Mesodermal cell (in vitro differentiated cells): ENCODE data around the gene ALDH1L1.

Experiments
- H3K27ac ChIP-seq: 2 replicates; pipeline ENCODE4 v1.7.0; 2013; ENCODE audit warnings: mild to moderate bottlenecking, low read depth, low read length, moderate library complexity; ENCODE audit not compliant: severe bottlenecking
- H3K36me3 ChIP-seq: 2 replicates; pipeline ENCODE4 v1.7.1; 2013; ENCODE audit warnings: mild to moderate bottlenecking, low read length, moderate library complexity; ENCODE audit not compliant: control insufficient read depth, insufficient read depth
- H3K4me1 ChIP-seq: one replicate; pipeline ENCODE4 v1.7.1; 2013; ENCODE audit warnings: mild to moderate bottlenecking, low read length; ENCODE audit not compliant: insufficient read depth, control insufficient read depth, poor library complexity, severe bottlenecking
- H3K4me3 ChIP-seq: 2 replicates; pipeline ENCODE4 v1.7.0; 2013; ENCODE audit warnings: low read length, control low read depth, mild to moderate bottlenecking; ENCODE audit not compliant: insufficient read depth, poor library complexity, severe bottlenecking; ENCODE audit errors: extremely low read depth
- H3K9me3 ChIP-seq: 2 replicates; pipeline ENCODE4 v1.7.1; 2013; ENCODE audit warnings: mild to moderate bottlenecking, low read length, moderate library complexity; ENCODE audit not compliant: control insufficient read depth
- WGBS, 2 experiments: methylation state at CpG; one replicate each; pipeline ENCODE4 v1.1.5; 2013; ENCODE audit warnings: missing lambda C conversion rate in 2 of 2; ENCODE audit not compliant: insufficient coverage in 2 of 2; 5-methylcytosine and 5-hydroxymethylcytosine counted together

Gene ALDH1L1

GRCh38 chr3:126154391-126155279 lies 25.8 kb downstream of the ALDH1L1 start:
- H3K4me1 ChIP-seq, result no peaks in the 10 kb centered on the region
- no peak overlapping the region for H3K27ac ChIP-seq
- H3K9me3 ChIP-seq, result no peaks in the 10 kb centered on the region
- H3K4me3 ChIP-seq, result no peak overlapping the region
- WGBS, 2 experiments, result 88 to 91% methylated on average over 10 of the region's 13 CpGs
- no peaks in the 10 kb centered on the region for H3K36me3 ChIP-seq

- Histone ChIP-seq H3K36me3 (no peaks in the 10 kb centered on the region), H3K27ac (no peak overlapping the region), H3K4me1 (no peaks in the 10 kb centered on the region), H3K9me3 (no peaks in the 10 kb centered on the region), H3K4me3 (no peak overlapping the region)
- 85 to 96% methylated on average over 3 to 6 of the region's 8 CpGs for WGBS, 2 experiments
Measured at GRCh38 chr3:126153695-126154360, 26.6 kb downstream of the ALDH1L1 start.

- Histone ChIP-seq H3K36me3 (no peaks in the 10 kb centered on the region), H3K4me3 (no peak overlapping the region), H3K4me1 (no peaks in the 10 kb centered on the region), H3K27ac (no peak overlapping the region), H3K9me3 (no peaks in the 10 kb centered on the region)
- 96% methylated on average over 12 to 13 of the region's 13 CpGs for WGBS, 2 experiments
Measured at GRCh38 chr3:126152901-126153694, 27.3 kb downstream of the ALDH1L1 start.

- H3K27ac ChIP-seq, result no peak overlapping the region
- H3K4me1 ChIP-seq, result no peaks in the 10 kb centered on the region
- no peaks in the 10 kb centered on the region for H3K9me3 ChIP-seq
- H3K36me3 ChIP-seq, result no peaks in the 10 kb centered on the region
- H3K4me3 ChIP-seq, result no peak overlapping the region
- 95 to 97% methylated on average over 5 to 6 of the region's 9 CpGs for WGBS, 2 experiments
Measured at GRCh38 chr3:126152458-126152857, 27.9 kb downstream of the ALDH1L1 start.

- Histone ChIP-seq H3K4me3 (no peak overlapping the region), H3K36me3 (no peaks in the 10 kb centered on the region), H3K9me3 (no peaks in the 10 kb centered on the region), H3K4me1 (no peaks in the 10 kb centered on the region), H3K27ac (no peak overlapping the region)
- 89 to 100% methylated on average over 5 of the region's 6 CpGs for WGBS, 2 experiments
Measured at GRCh38 chr3:126151562-126152302, 28.7 kb downstream of the ALDH1L1 start.

- H3K27ac ChIP-seq, result no peak overlapping the region
- H3K36me3 ChIP-seq, result no peaks in the 10 kb centered on the region
- H3K9me3 ChIP-seq, result no peaks in the 10 kb centered on the region
- WGBS, 2 experiments, result 88 to 91% methylated on average over 6 to 7 of the region's 7 CpGs
- no peaks in the 10 kb centered on the region for H3K4me1 ChIP-seq
- H3K4me3 ChIP-seq, result no peak overlapping the region
Measured at GRCh38 chr3:126149960-126150515, 30.3 kb downstream of the ALDH1L1 start.

GRCh38 chr3:126149256-126149902 lies 31.0 kb downstream of the ALDH1L1 start:
- WGBS, 2 experiments, result 89 to 97% methylated on average over 1 to 3 of the region's 3 CpGs
- Histone ChIP-seq H3K27ac (no peak overlapping the region), H3K9me3 (no peaks in the 10 kb centered on the region), H3K4me1 (no peaks in the 10 kb centered on the region), H3K4me3 (no peak overlapping the region), H3K36me3 (no peaks in the 10 kb centered on the region)

- Histone ChIP-seq H3K36me3 (no peaks in the 10 kb centered on the region), H3K4me3 (no peak overlapping the region), H3K9me3 (no peaks in the 10 kb centered on the region), H3K27ac (no peak overlapping the region), H3K4me1 (no peaks in the 10 kb centered on the region)
- 89 to 94% methylated on average over 14 to 15 of the region's 15 CpGs for WGBS, 2 experiments
Measured at GRCh38 chr3:126147932-126148683, 32.3 kb downstream of the ALDH1L1 start.

GRCh38 chr3:126147147-126147931 lies 33.0 kb downstream of the ALDH1L1 start:
- no peaks in the 10 kb centered on the region for H3K9me3 ChIP-seq
- H3K27ac ChIP-seq, result no peak overlapping the region
- WGBS, 2 experiments, result 80 to 83% methylated on average over 6 to 7 of the region's 7 CpGs
- no peak overlapping the region for H3K4me3 ChIP-seq
- H3K36me3 ChIP-seq, result no peaks in the 10 kb centered on the region
- H3K4me1 ChIP-seq, result no peaks in the 10 kb centered on the region
